Stimulated activated CD8-positive, alpha-beta memory T cell treated with anti-CD3 and anti-CD28 coated beads, Interleukin-7, amount 100 ng/mL, for 24 hours (primary cell): ENCODE data around the gene ACER1.

Experiments used
- DNase-seq: peaks from one replicate; pipeline ENCODE4 v3.0.0-alpha.2; 2020; ENCODE audit warnings: low read depth

Gene ACER1

GRCh38 chr19:6267552-6268381 is 65.6 kb downstream of the ACER1 start:
- DNase-seq, result no peak

GRCh38 chr19:6264803-6265202 is 68.6 kb downstream of the ACER1 start:
- no peak for DNase-seq

GRCh38 chr19:6263735-6264444 is 69.5 kb downstream of the ACER1 start:
- DNase-seq, result no peak

GRCh38 chr19:6263306-6263705 is 70.1 kb downstream of the ACER1 start:
- DNase-seq, result no peak

DNA sequence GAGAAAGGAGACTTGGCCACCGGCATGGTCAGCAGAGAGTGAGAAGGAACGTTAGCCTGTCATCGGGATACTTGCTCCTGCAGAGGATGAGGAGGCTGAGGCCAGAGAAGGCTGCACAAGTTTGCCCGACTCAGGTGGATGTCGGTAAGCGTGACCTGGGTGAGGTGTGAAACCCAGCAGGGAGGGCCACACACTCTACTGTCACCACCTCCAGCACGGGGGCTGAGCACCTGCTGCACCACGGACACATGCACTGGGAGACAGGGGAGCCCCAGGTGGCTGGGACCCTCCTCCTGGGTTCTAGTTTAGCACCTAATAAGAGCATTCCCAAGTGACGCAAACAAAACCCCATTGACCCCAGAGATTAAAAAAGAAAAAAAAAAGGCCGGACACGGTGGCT is 70.9 kb downstream of the ACER1 start:
- DNase-seq, result no peak

- no peak for DNase-seq
These were observed 71.5 kb downstream of the ACER1 start for GRCh38 chr19:6261883-6262282.

DNA sequence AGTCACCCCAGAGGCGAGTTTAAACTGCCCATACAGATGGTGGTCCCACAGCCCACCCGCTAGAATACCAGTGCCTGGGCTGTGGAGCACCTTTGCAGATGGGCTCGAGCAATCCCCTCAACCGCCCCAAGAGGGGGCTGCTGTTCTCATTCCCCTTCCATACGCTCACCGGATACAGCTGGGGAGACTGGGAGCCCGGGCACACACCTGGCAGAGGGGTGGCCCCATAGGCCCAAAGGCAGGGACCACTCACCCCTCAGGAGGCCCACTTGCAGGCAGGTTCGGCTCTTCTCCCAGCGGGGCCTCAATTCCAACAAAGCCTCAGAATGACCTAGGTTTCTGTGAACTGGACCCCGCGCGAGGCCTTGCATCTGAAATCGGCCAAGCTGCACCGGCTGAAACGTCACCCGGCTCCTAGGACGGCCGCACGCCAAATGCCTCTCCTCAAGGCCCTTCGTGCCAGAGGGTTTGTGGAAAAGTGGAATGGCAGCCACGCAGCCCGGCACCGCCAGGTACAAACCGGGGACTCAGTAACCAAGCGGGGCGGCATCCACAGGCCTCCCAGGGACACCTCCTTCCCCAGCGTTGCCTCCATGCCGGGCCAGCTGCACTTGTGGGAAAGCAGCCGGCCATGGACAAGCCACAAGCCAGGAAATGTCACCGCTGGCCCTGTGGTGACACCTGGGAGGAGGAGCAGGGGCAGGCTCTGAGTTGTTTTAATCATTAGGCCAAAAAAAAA is 72.3 kb downstream of the ACER1 start:
- DNase-seq, result no peak

DNA sequence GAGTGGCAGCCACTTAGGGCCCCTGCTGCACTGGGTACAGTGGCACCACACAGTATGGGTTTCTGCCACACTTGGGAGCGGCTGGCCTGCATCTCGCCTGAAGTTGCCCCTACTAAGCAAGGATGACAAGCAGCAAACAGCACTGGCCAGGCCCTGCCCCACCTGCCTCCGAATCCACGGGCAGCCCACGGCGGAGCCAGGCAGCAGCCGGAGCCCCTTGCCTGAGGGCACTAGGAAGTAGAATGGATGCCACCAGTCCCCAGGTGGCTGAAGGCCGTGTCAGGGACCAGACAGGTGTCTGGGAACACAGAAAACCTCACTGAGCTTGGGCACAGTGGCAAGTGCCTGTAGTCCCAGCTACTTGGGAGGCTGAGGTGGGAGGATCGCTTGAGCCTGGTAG is 73.0 kb downstream of the ACER1 start:
- DNase-seq, result no peak

- no peak for DNase-seq
These were observed 74.0 kb downstream of the ACER1 start for GRCh38 chr19:6259312-6259861.

DNA sequence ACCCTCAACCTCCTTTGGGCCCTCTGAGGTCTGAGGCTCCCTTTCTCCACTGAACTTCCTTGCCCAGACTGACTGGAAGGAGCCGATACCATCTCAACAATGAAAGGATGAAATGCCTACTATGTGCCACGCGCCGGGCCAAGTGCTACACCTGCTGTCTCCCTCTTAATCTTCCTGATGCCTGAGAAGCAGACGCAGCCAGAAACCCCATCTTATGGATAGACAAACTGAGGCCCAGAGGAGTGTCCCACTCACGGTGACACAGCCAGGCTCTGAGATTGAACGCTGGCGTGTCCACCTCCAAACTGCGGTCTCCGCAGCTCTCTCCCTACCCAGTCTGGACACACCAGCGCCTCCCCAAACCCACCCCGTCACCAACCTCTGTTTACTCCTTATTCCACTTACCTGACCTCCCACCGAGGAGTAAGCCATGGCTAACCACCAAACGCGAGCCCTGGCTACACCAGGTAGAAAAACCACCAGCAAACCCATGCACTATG is 74.5 kb downstream of the ACER1 start:
- no peak for DNase-seq
